PC-9 (cell line): ENCODE data around the gene HSPA5. TPM values are rescaled to one million over a fixed set of nuclear protein-coding genes. Genes with fewer than 3 reads are reported as not detected.

Source experiments
- BruUV-seq: library from RNA; stranded (reverse); fragments of 400-500 nt; replicated peaks from 2 replicates; lab custom pipeline; 2021; lab: Mats Ljungman, UMichigan
- CTCF ChIA-PET: fragments of 300-600 bp; sonication (Branson Sonifier 250); formaldehyde crosslinking; loops from one replicate; lab custom pipeline; 2022; ENCODE audit warnings: antibody characterized with exemption; lab: Charles Lee
- POLR2A ChIA-PET: fragments of 300-600 bp; sonication (Branson Sonifier 250); formaldehyde crosslinking; loops from one replicate; lab custom pipeline; 2022; ENCODE audit warnings: antibody characterized with exemption; ENCODE audit not compliant: unreplicated experiment; lab: Charles Lee
- DNase-seq, 2 experiments: peaks; one replicate each; pipeline versions ENCODE4 v3.0.0 to v3.0.0-alpha.2; 2015 to 2022; ENCODE audit warnings: mixed read lengths in 1 of 2
- H2AFZ ChIP-seq: fragments of 200-600 bp; sonication (generic); 2 replicates; pipeline ENCODE4 v1.8.1; 2017; ENCODE audit warnings: antibody characterized with exemption
- H3F3A ChIP-seq: fragments of 200-600 bp; sonication (generic); 2 replicates; pipeline ENCODE4 v1.8.1; 2017; ENCODE audit warnings: antibody characterized with exemption, mild to moderate bottlenecking, low read depth; ENCODE audit not compliant: insufficient read depth
- H3K27ac ChIP-seq: fragments of 200-600 bp; sonication (generic); 2 replicates; pipeline ENCODE4 v1.6.1; 2016; ENCODE audit warnings: mixed run types
- H3K27me3 ChIP-seq: fragments of 200-600 bp; sonication (generic); 2 replicates; pipeline ENCODE4 v1.6.1; 2016; ENCODE audit warnings: low read depth, mixed run types; ENCODE audit not compliant: insufficient read depth
- H3K36me3 ChIP-seq: fragments of 200-600 bp; sonication (generic); 2 replicates; pipeline ENCODE4 v1.6.1; 2016; ENCODE audit warnings: low read depth, mixed run types
- H3K4me1 ChIP-seq: fragments of 200-600 bp; sonication (generic); replicated peaks from 2 replicates; pipeline ENCODE4 v1.6.1; 2016; ENCODE audit warnings: mixed run types; ENCODE audit not compliant: insufficient read depth
- H3K4me2 ChIP-seq: fragments of 200-600 bp; sonication (generic); 2 replicates; pipeline ENCODE4 v1.6.1; 2017; ENCODE audit warnings: mixed run types
- H3K4me3 ChIP-seq: fragments of 200-600 bp; sonication (generic); 2 replicates; pipeline ENCODE4 v1.6.1; 2016; ENCODE audit warnings: mixed run types
- H3K79me2 ChIP-seq: fragments of 200-600 bp; sonication (generic); 2 replicates; pipeline ENCODE4 v1.6.1; 2017; ENCODE audit warnings: low read depth, mixed run types
- H3K9me2 ChIP-seq: fragments of 200-600 bp; sonication (generic); 2 replicates; pipeline ENCODE4 v1.8.1; 2017; ENCODE audit warnings: mild to moderate bottlenecking; ENCODE audit not compliant: insufficient read depth
- H3K9me3 ChIP-seq: fragments of 200-600 bp; sonication (generic); 2 replicates; pipeline ENCODE4 v1.8.1; 2016; ENCODE audit warnings: low read depth; ENCODE audit not compliant: insufficient read depth
- H4K20me1 ChIP-seq: fragments of 200-600 bp; sonication (generic); 2 replicates; pipeline ENCODE4 v1.8.1; 2017; ENCODE audit not compliant: insufficient read depth
- EZH2 ChIP-seq: fragments of 200-600 bp; sonication (generic); IDR thresholded peaks from 2 replicates; pipeline ENCODE4 v1.8.0; 2017; ENCODE audit warnings: antibody characterized with exemption, low read depth
- intact Hi-C: fragments of 100-400 bp; cut with micrococcal nuclease; formaldehyde crosslinking; loops from one replicate; pipeline ENCODE4 v1.10.0; 2022; ENCODE audit not compliant: unreplicated experiment
- total RNA-seq: library from RNA; stranded (reverse); gene quantifications from 2 replicates; pipeline ENCODE4 v1.2.3, GENCODE V29; 2021
- TF ChIP-seq, protein P1 (sequence below): fragments of 200-600 bp; sonication (generic); conservative IDR thresholded peaks from 2 replicates; pipeline ENCODE4 v1.6.1; 2017; ENCODE audit warnings: mixed run types, antibody characterized with exemption, mild to moderate bottlenecking, moderate library complexity

Gene HSPA5
- total RNA-seq, 1 experiment from 2014 or later = 235 TPM

GRCh38 chr9:125280945-125281344 lies 39.8 kb upstream of the HSPA5 start:
- no peaks in the 10 kb centered on the region for H3K9me3 ChIP-seq
- peaks cover 12% of the 10 kb centered on the region for H3K4me1 ChIP-seq
- no peak overlapping the region for H2AFZ ChIP-seq
- no peaks in the 10 kb centered on the region; the same call in 1 of the 2 replicates for H3K36me3 ChIP-seq
- no peaks in the 10 kb centered on the region for H3K9me2 ChIP-seq
- POLR2A ChIA-PET = no interaction called here
- no peak overlapping the region for H3K4me2 ChIP-seq
- TF ChIP-seq, protein P1, sequence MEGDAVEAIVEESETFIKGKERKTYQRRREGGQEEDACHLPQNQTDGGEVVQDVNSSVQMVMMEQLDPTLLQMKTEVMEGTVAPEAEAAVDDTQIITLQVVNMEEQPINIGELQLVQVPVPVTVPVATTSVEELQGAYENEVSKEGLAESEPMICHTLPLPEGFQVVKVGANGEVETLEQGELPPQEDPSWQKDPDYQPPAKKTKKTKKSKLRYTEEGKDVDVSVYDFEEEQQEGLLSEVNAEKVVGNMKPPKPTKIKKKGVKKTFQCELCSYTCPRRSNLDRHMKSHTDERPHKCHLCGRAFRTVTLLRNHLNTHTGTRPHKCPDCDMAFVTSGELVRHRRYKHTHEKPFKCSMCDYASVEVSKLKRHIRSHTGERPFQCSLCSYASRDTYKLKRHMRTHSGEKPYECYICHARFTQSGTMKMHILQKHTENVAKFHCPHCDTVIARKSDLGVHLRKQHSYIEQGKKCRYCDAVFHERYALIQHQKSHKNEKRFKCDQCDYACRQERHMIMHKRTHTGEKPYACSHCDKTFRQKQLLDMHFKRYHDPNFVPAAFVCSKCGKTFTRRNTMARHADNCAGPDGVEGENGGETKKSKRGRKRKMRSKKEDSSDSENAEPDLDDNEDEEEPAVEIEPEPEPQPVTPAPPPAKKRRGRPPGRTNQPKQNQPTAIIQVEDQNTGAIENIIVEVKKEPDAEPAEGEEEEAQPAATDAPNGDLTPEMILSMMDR = no peak
- no peak for TF ChIP-seq EZH2
- H3K4me3 ChIP-seq = no peak overlapping the region
- no peaks in the 10 kb centered on the region for H3K27me3 ChIP-seq
- intact Hi-C loops = no loop called here
- CTCF ChIA-PET = interaction anchor here (0.7 kb wide), 1 partner anchor 1024 kb away, joined by 3 read pairs; no protein-coding TSS in a partner anchor
- peaks cover 27% of the 10 kb centered on the region; the same call in 1 of the 2 replicates for H3F3A ChIP-seq
- H3K79me2 ChIP-seq = peaks cover 84% of the 10 kb centered on the region
- BruUV-seq = no TSS peak
- H4K20me1 ChIP-seq = peaks cover 50% of the 10 kb centered on the region
- no peak for DNase-seq
- no peak overlapping the region for H3K27ac ChIP-seq

GRCh38 chr9:125277411-125277810 lies 36.3 kb upstream of the HSPA5 start:
- Histone ChIP-seq H2AFZ (no peak overlapping the region), H3F3A (peaks cover 14% of the 10 kb centered on the region), H3K79me2 (peaks cover 83% of the 10 kb centered on the region), H3K36me3 (no peaks in the 10 kb centered on the region; the same call in 1 of the 2 replicates), H3K4me2 (no peak overlapping the region), H3K27me3 (no peaks in the 10 kb centered on the region), H3K27ac (no peak overlapping the region), H3K9me2 (no peaks in the 10 kb centered on the region), H3K4me1 (peaks cover 16% of the 10 kb centered on the region), H3K4me3 (no peak overlapping the region), H4K20me1 (peaks cover 42% of the 10 kb centered on the region), H3K9me3 (no peaks in the 10 kb centered on the region)
- POLR2A ChIA-PET = no interaction called here
- intact Hi-C loops = no loop called here
- TF ChIP-seq, protein P1 = no peak
- TF ChIP-seq EZH2 = no peak
- CTCF ChIA-PET = no interaction called here
- BruUV-seq = no TSS peak
- DNase-seq = no peak

- H3K27me3 ChIP-seq = no peaks in the 10 kb centered on the region
- no peak for TF ChIP-seq EZH2
- TF ChIP-seq, protein P1 = no peak
These were observed 35.6 kb upstream of the HSPA5 start for GRCh38 chr9:125276771-125277170.

More at GRCh38 chr9:125276771-125277170, 35.6 kb upstream of the HSPA5 start:
- Histone ChIP-seq H3K4me3 (no peak overlapping the region), H3K79me2 (peaks cover 80% of the 10 kb centered on the region), H3F3A (peaks cover 19% of the 10 kb centered on the region), H2AFZ (no peak overlapping the region), H3K9me3 (no peaks in the 10 kb centered on the region), H3K27ac (no peak overlapping the region), H3K4me2 (no peak overlapping the region), H4K20me1 (peaks cover 40% of the 10 kb centered on the region), H3K4me1 (peaks cover 22% of the 10 kb centered on the region), H3K36me3 (no peaks in the 10 kb centered on the region; the same call in 1 of the 2 replicates), H3K9me2 (no peaks in the 10 kb centered on the region)
- POLR2A ChIA-PET = no interaction called here
- intact Hi-C loops = no loop called here
- BruUV-seq = no TSS peak
- CTCF ChIA-PET = no interaction called here
- no peak for DNase-seq
